ENCODE data around the gene ZBTB18.
"Not testable (repeated sequence)": the region's sequence is repeated elsewhere in the genome, so short reads cannot be mapped to it uniquely, and the experiment has no call there.

Gene ZBTB18

GRCh38 chr1:244050835-244051444 lies at the start of gene ZBTB18:
Gene ZBTB18, plus strand, starts transcription at chr1:244051283. Its CDS starts 149 bp downstream, at chr1:244051432.
- DNase-seq, result peak in 2 of 6 experiments; percentile 33 to 40

- peak in 1 of 6 experiments; percentile 7 for DNase-seq
Measured at GRCh38 chr1:244002721-244003120, 48.4 kb upstream of the ZBTB18 start.

GRCh38 chr1:244005455-244005854 lies 45.6 kb upstream of the ZBTB18 start:
- DNase-seq, result no peak

GRCh38 chr1:244006381-244006901 lies 44.6 kb upstream of the ZBTB18 start:
- DNase-seq, result no peak

GRCh38 chr1:244006961-244007360 lies 44.1 kb upstream of the ZBTB18 start:
- no peak for DNase-seq

- peak in 1 of 6 experiments; percentile 1 for DNase-seq
Measured at GRCh38 chr1:244010191-244010590, 40.9 kb upstream of the ZBTB18 start.

- DNase-seq, result no peak
Measured at GRCh38 chr1:244010703-244011123, 40.4 kb upstream of the ZBTB18 start.

- no peak for DNase-seq
Measured at GRCh38 chr1:244011271-244011670, 39.8 kb upstream of the ZBTB18 start.

- no peak for DNase-seq
Measured at GRCh38 chr1:244011786-244012185, 39.3 kb upstream of the ZBTB18 start.

- no peak for DNase-seq
Measured at GRCh38 chr1:244012202-244012601, 38.9 kb upstream of the ZBTB18 start.

- DNase-seq, result no peak
Measured at GRCh38 chr1:244013100-244013499, 38.0 kb upstream of the ZBTB18 start.

GRCh38 chr1:244014862-244015261 lies 36.2 kb upstream of the ZBTB18 start:
- not testable (repeated sequence) for DNase-seq

GRCh38 chr1:244019982-244020485 lies 31.0 kb upstream of the ZBTB18 start:
- DNase-seq, result no peak

GRCh38 chr1:244021427-244021826 lies 29.7 kb upstream of the ZBTB18 start:
- no peak for DNase-seq

- no peak for DNase-seq
Measured at GRCh38 chr1:244022311-244022710, 28.8 kb upstream of the ZBTB18 start.

GRCh38 chr1:244022864-244023440 lies 28.1 kb upstream of the ZBTB18 start:
- no peak for DNase-seq

GRCh38 chr1:244027491-244028145 lies 23.5 kb upstream of the ZBTB18 start:
- no peak for DNase-seq

GRCh38 chr1:244028701-244029100 lies 22.4 kb upstream of the ZBTB18 start:
- no peak for DNase-seq

- DNase-seq, result no peak
Measured at GRCh38 chr1:244029124-244029523, 22.0 kb upstream of the ZBTB18 start.

- DNase-seq, result no peak
Measured at GRCh38 chr1:244030481-244031040, 20.5 kb upstream of the ZBTB18 start.

- no peak for DNase-seq
Measured at GRCh38 chr1:244035358-244035757, 15.7 kb upstream of the ZBTB18 start.

- DNase-seq, result no peak
Measured at GRCh38 chr1:244037252-244037651, 13.8 kb upstream of the ZBTB18 start.

- DNase-seq, result no peak
Measured at GRCh38 chr1:244041466-244042120, 9.5 kb upstream of the ZBTB18 start.
